HG02759 (cell line): ENCODE results near the gene NEK10.

Source experiments
- ATAC-seq: cut with Tn5 transposase; IDR thresholded peaks from one replicate; pipeline ENCODE4 v1.9.1; 2021; ENCODE audit warnings: mild to moderate bottlenecking, moderate library complexity; ENCODE audit not compliant: unreplicated experiment

Gene NEK10

GRCh38 chr3:27252646-27253045 lies 116.5 kb downstream of the NEK10 start:
- no peak for ATAC-seq

DNA sequence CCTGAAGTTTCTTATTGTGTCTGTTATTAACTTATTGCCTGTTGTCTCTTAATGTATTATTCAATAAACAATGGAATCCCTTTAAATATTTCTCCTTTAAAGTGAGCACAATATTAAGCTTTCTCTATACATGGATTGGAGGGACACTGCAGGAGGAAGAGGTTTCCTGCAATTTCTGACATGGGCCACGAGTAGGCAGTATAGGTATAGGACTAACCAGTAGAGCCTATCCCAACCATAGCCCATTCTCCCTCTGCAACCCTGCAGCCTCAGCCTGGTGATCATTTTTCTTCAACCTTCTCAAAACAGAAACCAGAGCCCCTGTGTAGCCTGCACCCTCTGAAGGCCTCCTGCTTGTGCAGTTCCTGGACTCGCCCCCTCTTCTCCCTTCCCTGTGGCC lies 124.8 kb downstream of the NEK10 start:
- no peak for ATAC-seq

GRCh38 chr3:27239951-27240350 lies 129.2 kb downstream of the NEK10 start:
- no peak for ATAC-seq

DNA sequence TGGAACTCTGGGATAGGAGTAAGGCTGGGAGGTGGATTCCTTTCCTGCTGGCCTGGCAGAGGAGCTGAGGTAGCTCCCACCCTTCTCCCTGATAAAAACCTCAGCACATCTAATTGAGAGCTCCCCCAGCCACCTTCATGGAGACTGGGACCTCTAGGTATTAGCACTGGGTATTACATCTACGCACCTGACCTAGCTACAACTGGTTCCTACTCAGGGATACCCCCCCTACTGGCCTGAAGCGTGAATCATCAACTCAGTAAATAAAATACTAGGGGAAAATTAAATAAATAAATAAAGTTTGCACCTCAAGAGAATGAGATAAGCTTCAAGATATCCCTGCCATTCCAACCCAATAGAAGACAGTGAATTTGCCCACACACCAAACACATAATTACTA lies 140.4 kb downstream of the NEK10 start:
- ATAC-seq = peak; percentile 54

GRCh38 chr3:27224197-27224596 lies 145.0 kb downstream of the NEK10 start:
- ATAC-seq = no peak

DNA sequence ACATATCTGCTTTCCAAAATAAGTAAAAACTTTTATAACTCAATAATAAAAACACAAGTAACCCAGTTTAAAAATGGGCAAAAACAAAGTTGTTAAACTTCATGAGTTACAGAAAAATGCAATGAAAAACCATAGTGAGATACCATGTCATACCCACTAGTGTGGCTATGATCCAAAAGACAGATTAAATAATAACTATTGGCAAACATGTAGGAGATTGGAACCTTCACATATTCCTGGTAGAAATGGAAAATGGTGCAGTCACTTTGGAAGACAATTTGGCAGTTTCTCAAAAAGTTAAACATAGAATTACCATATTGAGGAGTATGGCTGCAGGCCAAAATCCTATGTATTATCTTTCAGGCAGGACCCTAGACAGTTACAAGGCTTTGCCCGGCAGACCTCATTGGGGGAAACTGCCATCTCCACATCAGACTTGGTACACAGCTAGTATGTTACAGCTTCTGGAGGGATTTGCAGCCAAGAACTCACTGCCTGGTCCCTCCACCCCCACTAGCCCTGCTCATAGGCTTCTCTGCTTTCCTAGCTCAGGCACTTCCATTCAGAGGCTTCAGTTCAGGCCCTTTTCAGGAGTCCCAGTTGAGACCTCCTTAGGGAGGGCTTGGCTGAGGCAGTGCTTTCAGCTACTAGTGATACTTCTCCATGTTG lies 147.8 kb downstream of the NEK10 start:
- ATAC-seq = no peak

DNA sequence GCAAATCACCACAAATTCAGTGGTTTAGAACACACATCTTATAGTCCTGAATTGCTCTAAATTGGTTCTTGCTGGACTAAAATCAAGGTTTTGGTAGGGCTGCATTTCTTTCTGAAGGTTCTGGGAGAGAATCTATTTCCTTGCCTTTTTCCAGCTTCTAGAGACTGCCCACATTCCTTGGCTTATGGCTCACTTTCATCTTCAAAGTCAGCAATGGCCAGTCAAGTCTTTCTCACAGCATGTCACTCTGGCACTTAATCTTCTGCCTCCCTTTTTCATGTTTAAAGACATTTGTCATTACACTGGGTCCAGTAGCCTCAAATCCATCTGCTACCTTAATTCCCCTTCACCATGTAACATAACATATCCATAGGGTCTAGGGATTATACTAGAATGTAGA lies 149.0 kb downstream of the NEK10 start:
- no peak for ATAC-seq

- ATAC-seq = no peak
Observed at GRCh38 chr3:27219127-27219845, 149.9 kb downstream of the NEK10 start.

- ATAC-seq = no peak
Observed at GRCh38 chr3:27216955-27217552, 152.1 kb downstream of the NEK10 start.

GRCh38 chr3:27216295-27216855 lies 152.8 kb downstream of the NEK10 start:
- no peak for ATAC-seq

GRCh38 chr3:27213450-27213849 lies 155.7 kb downstream of the NEK10 start:
- ATAC-seq = no peak

GRCh38 chr3:27209617-27210264 lies 159.4 kb downstream of the NEK10 start:
- no peak for ATAC-seq

- no peak for ATAC-seq
Observed at GRCh38 chr3:27208961-27209616, 160.1 kb downstream of the NEK10 start.

DNA sequence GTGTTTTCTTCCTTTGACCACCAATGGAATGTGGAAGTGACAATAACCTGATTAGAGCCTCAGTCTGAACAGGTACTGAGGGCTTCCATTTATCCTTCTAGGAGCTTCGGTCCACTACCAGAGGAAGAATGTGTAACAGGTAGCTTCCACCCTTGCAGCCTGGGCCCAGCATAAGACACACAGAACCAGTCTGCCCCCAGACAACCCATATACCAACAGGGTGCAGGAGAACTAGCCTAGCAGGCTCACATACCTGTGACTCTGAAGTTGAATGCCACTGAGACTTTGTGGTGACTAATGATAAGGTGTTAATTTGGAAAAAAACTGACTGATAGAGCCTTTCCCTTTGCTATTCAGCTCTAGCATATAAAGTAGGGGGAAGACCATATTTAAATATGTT lies 166.2 kb downstream of the NEK10 start:
- ATAC-seq = no peak

DNA sequence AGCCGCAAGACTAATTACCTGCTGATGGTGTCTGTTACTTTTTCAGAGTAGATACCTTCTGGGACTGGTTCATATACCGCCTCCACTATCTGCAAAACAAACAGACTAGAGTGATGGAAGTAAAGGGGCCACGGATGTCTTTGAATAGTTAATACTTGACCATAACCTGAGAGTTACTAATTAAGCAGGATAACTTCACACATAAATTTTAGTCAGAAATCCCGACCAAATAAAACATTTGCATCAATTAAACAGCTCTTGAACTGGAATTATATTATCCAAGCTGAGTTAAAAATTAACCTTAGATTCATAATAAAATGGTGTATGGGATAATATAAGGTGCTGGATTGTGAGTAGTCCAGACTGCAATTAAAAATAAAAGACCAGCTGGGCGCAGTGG lies 167.7 kb downstream of the NEK10 start:
- no peak for ATAC-seq

- ATAC-seq = no peak
Observed at GRCh38 chr3:27200721-27201489, 168.3 kb downstream of the NEK10 start.

DNA sequence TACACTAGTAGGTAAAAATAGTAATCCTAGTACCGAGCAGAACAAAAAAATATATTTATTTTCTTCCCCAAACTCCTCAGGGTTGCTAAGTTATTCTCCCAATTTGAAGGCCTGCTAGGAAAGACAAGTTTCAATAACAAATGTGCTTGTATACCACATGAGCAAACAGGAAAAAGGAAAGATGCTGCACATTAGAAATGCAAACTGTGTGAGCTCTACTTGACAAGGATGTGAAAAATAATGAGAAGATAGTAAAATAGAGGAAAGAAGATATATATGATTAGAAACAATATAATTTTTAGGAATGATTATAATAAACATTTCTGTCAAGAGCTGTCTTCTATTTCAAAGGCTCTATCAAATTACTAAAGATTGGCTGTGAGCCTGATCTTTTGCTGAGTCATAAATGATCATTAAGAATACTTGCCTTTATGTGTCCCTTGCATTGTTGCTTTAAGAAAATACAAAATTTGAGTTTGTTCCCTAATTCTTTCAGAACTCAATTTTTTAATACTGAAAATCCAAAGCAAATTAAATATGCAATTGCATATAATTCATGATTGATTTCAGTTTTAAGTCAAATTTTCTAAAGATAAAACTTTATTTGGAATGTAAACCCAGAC lies 174.2 kb downstream of the NEK10 start:
- ATAC-seq = no peak

GRCh38 chr3:27193056-27193455 lies 176.1 kb downstream of the NEK10 start:
- no peak for ATAC-seq

GRCh38 chr3:27186013-27186412 lies 183.2 kb downstream of the NEK10 start:
- no peak for ATAC-seq
